Stimulated activated CD8-positive, alpha-beta memory T cell treated with anti-CD3 and anti-CD28 coated beads, Interleukin-7, amount 100 ng/mL, for 48 hours (primary cell): ENCODE results near the gene MT3.
"Not testable (repeated sequence)": the region's sequence is repeated elsewhere in the genome, so short reads cannot be mapped to it uniquely, and the experiment has no call there.

Experiments
- DNase-seq, 2 donors: peaks; one replicate each; pipeline ENCODE4 v3.0.0-alpha.2; 2020; ENCODE audit warnings: low read depth in 1 of 2; ENCODE audit errors: extremely low read depth in 1 of 2

Gene MT3

DNA sequence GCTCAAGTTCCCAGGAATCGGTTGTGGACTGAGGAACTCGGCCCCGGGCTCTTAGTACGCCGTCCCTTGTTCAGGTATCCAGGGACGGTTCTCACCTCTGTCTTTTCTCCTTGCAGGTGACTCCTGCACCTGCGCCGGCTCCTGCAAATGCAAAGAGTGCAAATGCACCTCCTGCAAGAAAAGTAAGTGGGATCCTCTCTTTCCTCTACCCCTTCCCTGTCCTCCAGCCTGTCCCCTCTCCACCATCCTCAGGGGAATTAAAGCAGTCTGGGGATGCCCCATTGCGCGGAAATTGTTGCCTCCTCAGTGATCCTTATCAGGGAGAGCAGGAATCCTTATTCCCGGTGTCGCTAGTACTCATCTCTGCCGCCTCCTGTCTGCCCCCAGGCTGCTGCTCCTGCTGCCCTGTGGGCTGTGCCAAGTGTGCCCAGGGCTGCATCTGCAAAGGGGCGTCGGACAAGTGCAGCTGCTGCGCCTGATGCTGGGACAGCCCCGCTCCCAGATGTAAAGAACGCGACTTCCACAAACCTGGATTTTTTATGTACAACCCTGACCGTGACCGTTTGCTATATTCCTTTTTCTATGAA, 19.6 kb downstream of the MT3 start:
- DNase-seq = no peak

DNA sequence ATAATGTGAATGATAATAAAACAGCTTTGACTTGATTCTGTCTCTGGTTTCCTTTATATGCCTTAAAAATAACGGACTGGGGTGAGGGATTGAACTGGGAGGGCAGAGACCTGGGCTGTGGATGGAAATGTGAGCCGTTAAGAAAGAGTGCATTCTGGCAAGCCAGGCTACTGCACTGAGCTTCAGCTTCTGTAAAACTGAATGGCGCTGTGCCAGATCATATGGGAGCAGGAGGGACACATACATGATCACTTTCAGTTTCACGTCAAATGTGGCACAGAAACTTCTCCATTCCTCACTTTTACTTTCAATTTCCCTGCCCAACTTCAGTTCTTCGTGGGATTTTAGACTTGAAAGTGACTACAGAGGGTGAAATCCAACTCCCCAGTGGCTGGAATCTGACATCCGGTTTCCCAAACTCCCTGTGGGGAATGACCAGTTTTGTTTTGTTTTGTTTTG, 20.2 kb downstream of the MT3 start:
- peak in 1 of 2 donors; percentile 76 for DNase-seq

DNA sequence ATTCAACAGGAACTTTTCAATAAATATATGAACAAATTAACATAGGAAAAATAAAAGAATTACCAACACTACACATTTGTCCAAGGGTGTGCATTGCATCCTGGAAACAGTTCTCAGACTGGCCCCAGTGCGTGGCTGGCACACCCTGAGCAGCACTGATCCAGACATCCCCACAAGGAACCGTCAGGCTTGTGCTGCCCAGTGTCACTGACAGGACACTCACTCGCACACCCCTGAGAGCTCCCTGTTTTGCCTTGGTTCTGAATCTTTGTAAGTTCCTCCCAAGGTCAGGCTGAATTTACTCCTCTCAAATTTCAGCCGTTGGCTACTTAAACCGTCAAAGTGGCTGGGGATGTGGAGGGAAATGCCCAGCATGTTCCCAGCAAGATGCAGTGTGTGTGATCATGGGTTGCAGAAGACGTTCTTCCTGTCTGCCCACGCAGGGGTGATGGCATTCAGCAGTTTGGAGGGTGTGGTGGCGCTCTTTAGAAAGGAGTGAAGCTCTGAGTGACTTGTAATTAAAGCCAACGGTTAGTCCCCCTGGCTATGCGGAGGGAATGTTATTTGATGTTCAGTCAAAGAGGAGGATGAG, 20.8 kb downstream of the MT3 start:
- peak; percentile 56 to 79 for DNase-seq

DNA sequence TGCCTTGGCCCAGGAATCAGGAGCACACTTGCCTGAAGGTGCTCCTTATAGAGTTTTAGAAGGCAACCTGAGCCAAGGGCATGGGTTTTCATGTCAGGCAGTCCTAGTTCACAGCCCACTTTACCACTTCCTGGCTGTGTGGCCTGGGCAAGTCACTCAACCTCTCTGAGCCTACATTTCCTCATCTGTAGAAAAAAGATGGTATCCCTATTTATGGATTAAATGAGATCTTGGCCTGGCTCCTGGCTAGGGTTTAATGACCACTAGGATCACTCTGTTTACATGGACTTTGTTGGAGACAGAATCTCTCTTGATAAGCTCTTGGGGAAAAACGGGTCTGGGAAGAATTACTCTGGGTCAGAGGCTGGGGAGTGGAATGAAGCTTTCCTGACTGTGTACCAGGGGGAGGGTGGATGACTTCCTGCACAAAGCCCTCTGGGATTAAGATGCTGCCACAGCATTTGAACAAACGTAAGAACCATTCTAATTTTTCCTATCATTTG, 21.3 kb downstream of the MT3 start:
- peak in 1 of 2 donors; percentile 54 for DNase-seq

DNA sequence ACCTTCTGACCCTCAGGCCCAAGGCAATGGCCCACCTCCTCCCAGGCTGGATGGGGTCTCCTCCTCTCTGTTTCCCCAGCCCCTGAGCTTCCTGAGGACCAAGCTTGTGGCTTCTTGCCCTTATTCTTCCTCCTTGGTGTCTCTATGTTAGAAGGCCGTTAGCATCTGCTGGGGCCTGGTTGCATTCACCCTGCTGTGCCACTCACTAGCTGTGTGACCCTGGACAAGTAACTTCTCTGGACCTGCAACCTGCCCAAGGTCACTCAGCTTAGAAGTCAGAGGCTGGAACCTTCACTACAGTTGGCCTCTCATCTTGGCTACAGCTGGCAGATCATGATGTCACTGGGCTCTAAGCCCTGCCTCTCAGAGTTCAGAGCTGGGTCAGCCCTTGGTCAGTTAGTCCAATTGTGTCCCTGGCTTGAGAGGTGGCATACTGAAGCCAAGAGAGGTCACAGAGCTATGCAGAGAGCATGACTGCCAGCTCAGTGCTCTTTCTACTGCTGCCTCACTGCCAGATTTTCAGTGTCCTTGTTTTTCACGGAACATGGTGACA, 22.0 kb downstream of the MT3 start:
- DNase-seq = no peak

DNA sequence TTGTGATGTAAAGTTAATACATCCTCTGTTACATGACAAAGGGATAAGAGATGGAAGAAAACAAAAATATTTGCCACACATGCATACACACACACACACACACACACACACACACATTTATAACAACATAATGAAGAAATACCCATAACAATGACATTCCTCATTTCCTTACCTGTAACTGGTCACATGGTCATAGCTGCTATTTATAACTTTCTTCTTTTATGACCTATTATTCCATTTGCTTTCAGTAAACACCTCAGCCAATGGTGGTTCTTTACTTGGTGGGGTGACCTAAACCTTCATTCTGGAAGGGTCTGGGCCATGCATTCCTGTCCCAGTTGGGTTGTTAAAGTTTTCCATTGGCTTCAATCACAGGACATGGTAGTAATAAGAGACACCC, 24.4 kb downstream of the MT3 start:
- DNase-seq = no peak

DNA sequence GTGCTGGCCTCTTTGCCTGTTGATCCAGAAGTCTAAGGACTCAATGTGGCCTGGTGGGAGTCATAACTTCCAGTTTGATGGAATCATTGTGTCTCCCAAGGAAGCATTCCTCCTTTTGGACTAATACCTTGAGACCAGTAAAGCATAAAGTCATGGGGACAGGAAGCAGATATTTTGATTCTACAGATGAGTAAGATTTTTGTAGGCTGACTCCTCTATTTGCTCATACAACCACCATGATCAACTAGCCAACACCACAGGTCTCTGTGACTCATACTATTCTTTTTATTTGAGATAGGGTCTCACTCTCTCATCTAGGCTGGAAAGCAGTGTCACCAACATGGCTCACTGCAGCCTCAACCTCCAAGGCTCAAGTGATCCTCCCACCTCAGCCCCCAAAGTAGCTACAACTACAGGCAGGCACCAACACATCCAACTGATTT, 25.2 kb downstream of the MT3 start:
- DNase-seq = peak in 1 of 2 donors; percentile 43

DNA sequence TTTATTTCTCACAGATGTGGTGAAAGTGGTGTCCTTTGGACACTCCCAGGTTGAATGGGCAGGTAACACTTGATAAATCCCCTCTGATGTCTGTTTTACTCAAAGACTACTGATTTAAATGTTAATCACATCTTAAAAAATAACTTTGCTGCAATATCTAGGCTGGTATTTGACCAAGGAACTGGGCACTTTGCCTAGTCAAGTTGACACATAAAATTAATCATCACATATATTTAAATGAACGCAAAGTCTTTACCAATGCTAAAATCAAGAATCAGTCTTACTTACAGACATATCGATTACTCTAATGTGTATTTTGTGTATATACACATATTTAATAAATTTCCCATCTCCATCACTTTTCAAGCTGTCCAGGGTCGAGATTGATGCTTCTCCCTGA, 26.0 kb downstream of the MT3 start:
- DNase-seq = no peak

DNA sequence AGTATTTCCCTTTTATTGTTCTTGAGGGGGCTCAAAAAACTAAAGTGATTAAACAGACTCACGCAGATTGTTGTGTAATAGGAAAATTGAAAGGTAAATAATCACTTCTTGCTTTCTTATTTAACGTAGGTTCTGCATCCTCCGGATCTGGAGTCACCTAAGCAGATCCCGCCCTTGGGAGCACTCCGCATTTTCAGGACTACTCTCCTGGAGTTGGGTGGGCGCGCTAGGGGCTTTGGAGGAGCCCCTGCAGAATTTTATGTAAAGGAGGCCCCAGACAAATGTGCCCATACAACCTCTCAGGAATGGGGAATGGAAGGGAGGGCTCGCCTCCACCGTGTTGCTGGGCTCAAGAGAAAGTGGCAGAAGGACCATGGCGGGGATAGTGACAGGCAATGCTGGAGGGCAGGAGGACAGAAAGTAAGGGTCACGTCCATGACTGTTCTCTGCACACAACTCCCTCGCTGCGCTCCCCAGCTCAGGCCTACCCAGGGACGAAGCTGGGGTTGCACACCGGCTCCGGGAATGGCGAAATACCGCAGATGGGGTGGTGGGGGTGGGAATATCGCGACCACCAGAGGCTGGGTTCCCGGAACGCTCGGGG, 27.4 kb downstream of the MT3 start:
- DNase-seq = no peak

DNA sequence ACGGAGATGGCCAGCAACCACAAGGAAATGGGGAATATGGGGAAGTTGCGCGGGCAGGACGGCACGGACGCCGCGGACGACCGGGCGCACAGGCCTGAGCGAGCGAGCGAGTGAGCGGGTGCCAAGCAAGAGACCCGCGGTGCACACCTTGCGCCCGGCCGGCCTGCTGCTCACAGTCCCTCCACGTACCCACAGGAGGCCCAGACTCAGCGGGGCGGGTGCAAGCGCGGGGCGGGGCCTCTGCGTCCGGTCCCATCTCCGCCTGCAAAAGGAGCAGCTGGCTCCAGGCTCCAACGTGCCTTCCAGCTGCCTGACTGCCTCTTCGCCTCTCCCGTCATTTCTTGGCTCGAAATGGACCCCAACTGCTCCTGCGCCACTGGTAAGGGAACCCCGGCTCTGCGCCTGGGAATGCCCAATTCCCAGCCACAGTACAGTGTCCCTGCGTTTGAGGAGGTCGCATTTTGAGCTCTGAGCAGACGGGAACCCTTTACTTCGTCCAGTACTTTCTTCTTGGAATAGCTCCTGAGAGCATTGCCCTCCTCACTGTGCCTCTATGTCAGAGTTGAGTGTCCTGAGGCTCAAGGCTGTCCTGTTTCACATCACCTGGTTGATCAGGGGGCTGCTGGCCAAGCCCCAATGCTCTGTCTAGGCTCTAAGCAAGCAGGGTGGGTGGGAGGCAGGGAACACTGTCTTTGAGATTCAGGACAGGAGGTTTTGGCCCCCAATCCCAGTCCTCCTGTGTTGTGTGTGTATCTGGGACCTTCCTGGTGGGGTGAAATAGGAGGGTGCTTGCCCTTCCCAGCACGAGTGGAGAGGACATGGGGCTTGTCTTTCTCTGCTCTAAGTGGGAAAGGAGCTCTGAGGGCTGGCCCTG, 28.1 kb downstream of the MT3 start:
- peak; percentile 41 to 63 for DNase-seq

DNA sequence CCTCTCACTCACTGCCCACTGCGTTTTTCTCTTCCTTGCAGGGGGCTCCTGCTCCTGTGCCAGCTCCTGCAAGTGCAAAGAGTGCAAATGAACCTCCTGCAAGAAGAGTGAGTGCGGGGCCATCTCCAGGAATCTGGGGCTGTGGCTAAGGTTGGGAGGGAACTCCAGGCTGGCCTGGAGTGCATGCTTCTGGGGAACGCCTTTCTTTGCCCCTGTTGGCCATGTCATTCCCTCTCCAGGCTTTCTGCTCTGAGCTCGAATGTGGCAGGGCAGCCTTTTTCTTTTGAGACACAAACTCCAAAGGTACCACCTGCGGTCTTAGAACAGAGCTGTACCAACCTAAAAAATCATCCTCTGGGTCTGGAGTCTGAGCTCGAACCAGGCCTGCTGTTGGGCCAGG, 28.8 kb downstream of the MT3 start:
- DNase-seq = no peak

DNA sequence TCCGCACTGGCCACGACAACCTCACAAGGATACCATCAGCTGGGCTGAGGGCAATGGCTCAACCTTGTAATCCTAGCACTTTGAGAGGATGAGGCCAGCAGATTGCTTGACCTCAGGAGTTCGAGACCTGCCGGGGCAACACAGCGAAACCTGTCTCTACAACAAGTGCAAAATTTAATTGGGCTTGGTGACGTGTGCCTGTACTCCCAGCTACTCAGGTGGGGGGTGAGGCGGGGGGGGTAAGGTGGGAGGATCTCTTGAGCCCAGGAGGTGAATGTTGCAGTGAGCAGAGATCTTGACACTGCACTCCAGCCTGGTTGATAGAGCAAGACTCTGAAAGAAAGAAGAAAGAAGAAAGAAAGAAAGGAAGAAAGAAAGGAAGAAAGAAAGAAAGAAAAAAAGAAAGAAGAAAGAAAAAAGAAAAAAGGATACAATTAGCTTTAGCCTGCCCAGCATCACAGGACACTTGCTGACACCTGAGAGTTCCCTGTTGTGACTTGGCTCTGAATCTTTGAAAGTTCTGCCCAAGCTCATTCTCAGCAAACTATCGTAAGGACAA, 31.1 kb downstream of the MT3 start:
- DNase-seq = no peak

DNA sequence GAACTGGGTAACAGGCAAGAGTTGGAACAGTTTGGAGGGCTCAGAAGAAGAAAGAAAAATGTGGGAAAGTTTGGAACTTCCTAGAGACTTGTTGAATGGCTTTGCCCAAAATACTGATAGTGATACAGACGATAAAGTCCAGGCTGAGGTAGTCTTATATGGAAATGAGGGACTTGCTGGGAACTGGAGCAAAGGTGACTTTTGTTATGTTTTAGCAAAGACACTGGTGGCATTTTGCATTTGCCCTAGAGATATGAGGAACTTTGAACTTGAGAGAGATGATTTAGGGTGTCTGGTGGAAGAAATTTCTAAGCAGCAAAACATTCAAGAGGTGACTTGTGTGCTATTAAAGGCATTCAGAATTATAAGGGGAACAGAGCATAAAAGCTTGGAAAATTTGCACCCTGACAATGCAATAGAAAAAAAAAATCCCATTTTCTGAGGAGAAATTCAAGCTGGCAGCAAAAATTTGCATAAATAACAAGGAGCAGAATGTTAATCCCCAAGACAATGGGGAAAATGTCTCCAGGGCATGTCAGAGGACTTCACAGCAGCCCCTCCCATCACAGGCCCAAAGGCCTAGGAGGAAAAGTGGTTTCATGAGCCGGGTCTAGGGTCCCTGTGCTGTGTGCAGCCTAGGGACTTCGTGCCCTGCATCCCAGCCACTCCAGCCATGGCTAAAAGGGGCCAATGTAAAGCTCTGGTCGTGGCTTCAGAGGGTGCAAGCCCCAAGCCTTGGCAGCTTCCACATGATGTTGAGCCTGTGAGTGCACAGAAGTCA, 32.5 kb downstream of the MT3 start:
- not testable (repeated sequence) for DNase-seq

DNA sequence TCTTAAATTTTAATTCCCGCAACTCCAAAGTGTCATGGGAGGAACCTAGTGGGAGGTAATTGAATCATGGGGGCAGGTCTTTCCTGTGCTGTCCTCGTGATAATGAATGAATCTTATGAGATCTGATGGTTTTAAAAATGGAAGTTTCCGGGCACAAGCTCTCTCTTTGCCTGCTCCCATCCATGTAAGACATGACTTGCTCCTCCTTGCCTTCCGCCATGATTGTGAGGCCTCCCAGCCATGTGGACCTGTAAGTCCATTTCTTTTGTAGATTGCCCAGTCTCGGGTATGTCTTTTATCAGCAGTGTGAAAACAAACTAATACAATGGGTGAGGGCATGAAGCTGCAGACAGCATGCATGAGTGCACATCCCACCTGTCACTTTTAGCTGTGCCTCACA, 33.9 kb downstream of the MT3 start:
- not testable (repeated sequence) for DNase-seq

DNA sequence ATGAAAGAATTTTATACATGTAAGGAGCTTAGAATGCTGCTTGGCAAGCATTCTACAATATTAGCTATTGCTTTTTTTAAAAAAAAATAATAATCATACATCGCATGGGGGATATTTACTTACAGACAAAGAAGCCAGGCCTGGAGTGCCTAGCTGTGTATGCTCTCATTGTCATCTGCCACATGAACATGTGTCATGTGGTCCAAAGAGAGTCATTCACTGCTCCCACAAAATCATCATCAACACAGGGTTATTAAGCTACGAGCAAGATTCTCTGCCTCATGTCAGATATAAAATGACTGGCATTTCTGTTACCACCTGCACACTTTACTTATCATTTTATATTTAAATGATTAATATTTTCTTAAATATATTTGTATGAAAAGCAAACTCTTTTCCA, 34.3 kb downstream of the MT3 start:
- DNase-seq = no peak

DNA sequence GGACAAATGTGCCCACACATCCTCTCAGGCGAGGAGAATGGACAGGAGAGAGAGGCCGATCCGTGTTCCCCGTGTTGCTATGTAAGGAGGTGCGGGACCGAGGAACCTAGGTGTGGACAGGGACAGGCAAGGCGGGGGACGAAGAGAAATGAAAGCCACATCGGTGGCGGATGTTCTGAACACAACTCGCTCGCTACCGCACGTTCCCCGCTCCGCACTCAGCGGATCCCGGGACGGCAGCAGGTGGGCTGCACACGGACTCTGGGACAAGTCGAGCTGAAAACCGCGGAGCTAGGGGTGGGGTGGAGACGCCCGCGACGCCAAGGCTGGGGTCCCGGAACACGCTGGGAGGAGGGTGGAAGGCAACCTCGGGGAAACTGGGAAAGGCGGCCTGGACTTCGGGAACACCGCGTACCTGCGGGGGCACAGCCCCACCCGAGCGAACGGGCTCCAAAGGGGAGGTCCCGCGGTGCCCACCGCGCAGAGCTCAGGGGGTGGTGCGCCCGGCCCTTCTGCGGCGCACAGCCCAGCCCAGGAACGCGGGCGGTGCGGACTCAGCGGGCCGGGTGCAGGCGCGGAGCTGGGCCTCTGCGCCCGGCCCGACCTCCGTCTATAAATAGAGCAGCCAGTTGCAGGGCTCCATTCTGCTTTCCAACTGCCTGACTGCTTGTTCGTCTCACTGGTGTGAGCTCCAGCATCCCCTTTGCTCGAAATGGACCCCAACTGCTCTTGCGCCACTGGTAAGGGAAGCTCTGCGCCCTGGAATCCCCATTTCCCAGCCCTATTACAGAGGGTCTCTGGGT, 36.0 kb downstream of the MT3 start, which contains the start of gene MT1E:
TSS of gene MT1E (plus strand) at position 642 of the 803 bp plus-strand sequence. CDS start at position 713, 71 bp downstream.
- peak; percentile 52 to 60 for DNase-seq

DNA sequence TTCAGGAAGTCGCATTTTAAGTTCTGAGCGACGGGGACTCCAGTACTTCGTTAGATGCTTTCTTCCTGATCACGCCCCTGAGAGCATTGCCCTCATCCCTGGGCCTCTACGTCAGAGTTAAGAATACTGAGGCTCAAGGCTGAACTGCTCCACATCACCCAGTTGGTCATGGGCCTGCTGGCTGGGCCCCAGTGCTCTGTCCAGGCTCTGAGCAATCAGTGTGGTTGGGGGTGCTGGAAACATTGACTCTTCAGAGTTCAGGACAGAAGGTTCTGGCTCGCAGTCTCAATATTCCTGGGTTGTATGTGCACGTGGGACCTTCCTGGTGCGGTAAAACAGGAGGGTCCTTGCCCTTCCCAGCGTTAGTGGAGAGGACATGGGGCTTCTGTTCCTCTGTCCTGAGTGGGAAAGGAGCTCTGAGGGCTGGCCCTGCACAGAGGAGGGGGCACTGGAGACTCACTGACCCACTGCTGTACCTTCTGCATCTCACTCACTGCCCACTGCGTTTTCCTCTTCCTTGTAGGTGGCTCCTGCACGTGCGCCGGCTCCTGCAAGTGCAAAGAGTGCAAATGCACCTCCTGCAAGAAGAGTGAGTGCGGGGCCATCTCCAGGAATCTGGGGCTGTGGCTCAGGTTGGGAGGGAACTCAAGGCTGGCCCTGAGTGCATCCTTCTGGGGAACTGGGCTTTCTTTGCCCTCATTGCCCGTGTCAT, 36.8 kb downstream of the MT3 start:
- no peak for DNase-seq

DNA sequence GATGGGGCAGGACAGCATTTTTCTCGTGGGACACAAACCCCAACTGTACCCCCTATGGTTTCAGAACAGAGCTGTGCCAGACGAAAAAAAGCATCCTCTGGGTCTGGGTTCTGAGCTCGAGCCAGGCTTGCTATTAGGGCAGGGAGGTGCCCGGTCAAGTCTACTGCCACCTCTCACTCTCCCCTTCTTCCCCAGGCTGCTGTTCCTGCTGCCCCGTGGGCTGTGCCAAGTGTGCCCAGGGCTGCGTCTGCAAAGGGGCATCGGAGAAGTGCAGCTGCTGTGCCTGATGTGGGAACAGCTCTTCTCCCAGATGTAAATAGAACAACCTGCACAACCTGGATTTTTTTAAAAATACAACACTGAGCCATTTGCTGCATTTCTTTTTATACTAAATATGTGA, 37.4 kb downstream of the MT3 start:
- no peak for DNase-seq
